CD4-positive, alpha-beta memory T cell (primary cell): ENCODE measurements around the gene THSD7B. TPM values are rescaled to one million over a fixed set of nuclear protein-coding genes. Genes with fewer than 3 reads are reported as not detected.
A peak's percentile ranks its signal among the peaks of the same experiment; 100 is the strongest.

ENCODE experiments used
- CTCF ChIA-PET: fragments of 350-600 bp; sonication (Branson Sonifier 250); formaldehyde crosslinking; loops from one replicate; lab custom pipeline; 2021; ENCODE audit warnings: inconsistent platforms; ENCODE audit not compliant: partially characterized antibody; lab: Charles Lee
- POLR2A ChIA-PET: fragments of 350-600 bp; sonication (Branson Sonifier 250); formaldehyde crosslinking; loops from one replicate; lab custom pipeline; 2021; ENCODE audit not compliant: partially characterized antibody; lab: Charles Lee
- DNase-seq, 5 donors: peaks; one replicate each; pipeline versions ENCODE4 v3.0.0 to v3.0.0-alpha.2; 2020 to 2022; ENCODE audit warnings: mixed read lengths in 1 of 5
- H3K27ac ChIP-seq: one replicate; pipeline ENCODE4 v1.7.0; 2013; ENCODE audit warnings: low read depth, low read length
- H3K27me3 ChIP-seq: 2 replicates; pipeline ENCODE4 v1.7.0; 2013; ENCODE audit warnings: mild to moderate bottlenecking, low read length, moderate library complexity; ENCODE audit not compliant: insufficient read depth
- H3K36me3 ChIP-seq: 2 replicates; pipeline ENCODE4 v1.7.0; 2013; ENCODE audit warnings: mild to moderate bottlenecking, low read length, moderate library complexity; ENCODE audit not compliant: insufficient read depth
- H3K4me1 ChIP-seq: 2 replicates; pipeline ENCODE4 v1.7.0; 2013; ENCODE audit warnings: mild to moderate bottlenecking, low read length, moderate library complexity; ENCODE audit not compliant: insufficient read depth
- H3K4me3 ChIP-seq, 2 donors: one replicate each; pipeline ENCODE4 v1.7.0; 2013; ENCODE audit warnings: low read length in 2 of 2, mild to moderate bottlenecking in 1 of 2
- H3K9me3 ChIP-seq, 2 donors: one replicate each; pipeline ENCODE4 v1.7.0; 2013; ENCODE audit warnings: low read length in 2 of 2, control low read depth in 1 of 2; ENCODE audit not compliant: control insufficient read depth in 1 of 2
- H3K27ac Mint-ChIP-seq, 7 donors: one replicate each; pipeline ENCODE4 v1.8.0; 2020 to 2021; ENCODE audit warnings: mixed read lengths in 7 of 7, mild to moderate bottlenecking in 6 of 7, inconsistent platforms in 3 of 7, moderate library complexity in 3 of 7
- H3K27me3 Mint-ChIP-seq, 2 donors: one replicate each; pipeline ENCODE4 v1.8.0; 2020 to 2021; ENCODE audit warnings: mixed read lengths in 2 of 2
- H3K36me3 Mint-ChIP-seq, 2 donors: one replicate each; pipeline ENCODE4 v1.8.0; 2020 to 2021; ENCODE audit warnings: mixed read lengths in 2 of 2, inconsistent platforms in 1 of 2, mild to moderate bottlenecking in 1 of 2
- H3K4me1 Mint-ChIP-seq, 4 donors: one replicate each; pipeline ENCODE4 v1.8.0; 2020 to 2021; ENCODE audit warnings: mixed read lengths in 4 of 4, mild to moderate bottlenecking in 1 of 4
- H3K4me3 Mint-ChIP-seq, 8 donors: one replicate each; pipeline ENCODE4 v1.8.0; 2020 to 2021; ENCODE audit warnings: mixed read lengths in 8 of 8, mild to moderate bottlenecking in 7 of 8, moderate library complexity in 6 of 8, inconsistent platforms in 3 of 8
- H3K9me3 Mint-ChIP-seq, 8 donors: one replicate each; pipeline ENCODE4 v1.8.0; 2020 to 2021; ENCODE audit warnings: mixed read lengths in 8 of 8, mild to moderate bottlenecking in 5 of 8, inconsistent platforms in 3 of 8, moderate library complexity in 1 of 8
- intact Hi-C: fragments of 100-400 bp; cut with micrococcal nuclease; formaldehyde crosslinking; loops from one replicate; pipeline ENCODE4 v1.15.1; 2023
- polyA plus RNA-seq, 2 donors: library from polyadenylated mRNA; unstranded; fragments of 300-500 nt; fragmentation: Illumina TruSeq; gene quantifications; one replicate each; pipeline ENCODE4 v1.2.3, GENCODE V29; 2021
- total RNA-seq, 2 experiments: library from RNA; stranded (reverse); gene quantifications; one replicate each; pipeline ENCODE4 v1.2.3, GENCODE V29; 2021

The THSD7B gene
- total and polyA plus RNA-seq, 4 experiments from 2014 or later, result not detected

- no peaks in the 10 kb centered on the region for H3K9me3 ChIP-seq
- CTCF ChIA-PET, result no interaction called here
- no peaks in the 10 kb centered on the region for H3K36me3 ChIP-seq
- no peaks in the 10 kb centered on the region for H3K27me3 ChIP-seq
- Mint-ChIP-seq H3K4me3 (no peak overlapping the region), H3K36me3 (no peaks in the 10 kb centered on the region), H3K27ac (peak overlapping the region in 1 of 7 donors; percentile 41), H3K9me3 (peaks cover 0 to 6% (median 0%) of the 10 kb centered on the region in 8 donors), H3K4me1 (no peaks in the 10 kb centered on the region), H3K27me3 (no peaks in the 10 kb centered on the region)
- intact Hi-C loops, result no loop called here
- H3K27ac ChIP-seq, result no peak overlapping the region
- POLR2A ChIA-PET, result no interaction called here
- DNase-seq, result no peak
- no peak overlapping the region for H3K4me3 ChIP-seq
- H3K4me1 ChIP-seq, result no peaks in the 10 kb centered on the region
These were observed 266.4 kb downstream of the THSD7B start for GRCh38 chr2:137031731-137032130.

- H3K9me3 Mint-ChIP-seq, result peaks cover 0 to 6% (median 0%) of the 10 kb centered on the region in 8 donors
- Histone ChIP-seq H3K9me3 (no peaks in the 10 kb centered on the region), H3K36me3 (no peaks in the 10 kb centered on the region), H3K27me3 (no peaks in the 10 kb centered on the region), H3K4me1 (no peaks in the 10 kb centered on the region), H3K27ac (no peak overlapping the region), H3K4me3 (no peak overlapping the region)
- ChIA-PET CTCF (no interaction called here), POLR2A (no interaction called here)
- H3K36me3 Mint-ChIP-seq, result no peaks in the 10 kb centered on the region
- H3K27me3 Mint-ChIP-seq, result peaks cover 0 to 3% of the 10 kb centered on the region in 2 donors
- no peak for DNase-seq
- H3K27ac Mint-ChIP-seq, result no peak overlapping the region
- no peaks in the 10 kb centered on the region for H3K4me1 Mint-ChIP-seq
- intact Hi-C loops, result no loop called here
- H3K4me3 Mint-ChIP-seq, result no peak overlapping the region
These were observed 271.3 kb downstream of the THSD7B start for GRCh38 chr2:137036619-137037018.

- H3K4me1 Mint-ChIP-seq, result no peaks in the 10 kb centered on the region
- CTCF ChIA-PET, result no interaction called here
These were observed 274.3 kb downstream of the THSD7B start for GRCh38 chr2:137039482-137040152.

GRCh38 chr2:137047369-137047768, 282.0 kb downstream of the THSD7B start:
- H3K27me3 Mint-ChIP-seq, result peaks cover 0 to 2% of the 10 kb centered on the region in 2 donors
- H3K36me3 ChIP-seq, result no peaks in the 10 kb centered on the region
- H3K27ac Mint-ChIP-seq, result no peak overlapping the region
- intact Hi-C loops, result no loop called here
- no peak overlapping the region for H3K4me3 Mint-ChIP-seq
- H3K4me3 ChIP-seq, result no peak overlapping the region
- H3K4me1 Mint-ChIP-seq, result no peaks in the 10 kb centered on the region
- no peak overlapping the region for H3K27ac ChIP-seq
- no peak for DNase-seq
- no peaks in the 10 kb centered on the region for H3K27me3 ChIP-seq
- POLR2A ChIA-PET, result no interaction called here
- CTCF ChIA-PET, result no interaction called here
- no peaks in the 10 kb centered on the region for H3K9me3 ChIP-seq
- H3K36me3 Mint-ChIP-seq, result no peaks in the 10 kb centered on the region
- H3K9me3 Mint-ChIP-seq, result peaks cover 0 to 5% (median 0%) of the 10 kb centered on the region in 8 donors
- no peaks in the 10 kb centered on the region for H3K4me1 ChIP-seq

More at GRCh38 chr2:137039482-137040152, 274.3 kb downstream of the THSD7B start:
- Histone ChIP-seq H3K9me3 (no peaks in the 10 kb centered on the region), H3K4me3 (no peak overlapping the region), H3K4me1 (no peaks in the 10 kb centered on the region), H3K27me3 (no peaks in the 10 kb centered on the region), H3K27ac (no peak overlapping the region), H3K36me3 (no peaks in the 10 kb centered on the region)
- H3K27ac Mint-ChIP-seq, result no peak overlapping the region
- no peak for DNase-seq
- intact Hi-C loops, result no loop called here
- POLR2A ChIA-PET, result no interaction called here
- no peak overlapping the region for H3K4me3 Mint-ChIP-seq
- peaks cover 2 to 3% of the 10 kb centered on the region in 2 donors for H3K27me3 Mint-ChIP-seq
- no peaks in the 10 kb centered on the region for H3K36me3 Mint-ChIP-seq
- H3K9me3 Mint-ChIP-seq, result peaks cover 0 to 3% (median 0%) of the 10 kb centered on the region in 8 donors

- no peak overlapping the region for H3K27ac ChIP-seq
- H3K9me3 ChIP-seq, result no peaks in the 10 kb centered on the region
- intact Hi-C loops, result no loop called here
- Mint-ChIP-seq H3K4me3 (no peak overlapping the region), H3K4me1 (no peaks in the 10 kb centered on the region), H3K27me3 (no peaks in the 10 kb centered on the region), H3K9me3 (peaks cover 0 to 2% (median 0%) of the 10 kb centered on the region in 8 donors), H3K36me3 (no peaks in the 10 kb centered on the region), H3K27ac (no peak overlapping the region)
- H3K4me1 ChIP-seq, result no peaks in the 10 kb centered on the region
- DNase-seq, result no peak
- no peaks in the 10 kb centered on the region for H3K36me3 ChIP-seq
- no peak overlapping the region for H3K4me3 ChIP-seq
- ChIA-PET POLR2A (no interaction called here), CTCF (no interaction called here)
- H3K27me3 ChIP-seq, result no peaks in the 10 kb centered on the region
These were observed 283.1 kb downstream of the THSD7B start for GRCh38 chr2:137048455-137048854.

- CTCF ChIA-PET, result no interaction called here
- H3K9me3 Mint-ChIP-seq, result peaks cover 0 to 2% (median 0%) of the 10 kb centered on the region in 8 donors
These were observed 284.2 kb downstream of the THSD7B start for GRCh38 chr2:137049518-137049917.

GRCh38 chr2:137050949-137051348, 285.6 kb downstream of the THSD7B start:
- Mint-ChIP-seq H3K4me3 (no peak overlapping the region), H3K27ac (no peak overlapping the region), H3K9me3 (peaks cover 0 to 3% (median 0%) of the 10 kb centered on the region in 8 donors), H3K27me3 (no peaks in the 10 kb centered on the region), H3K36me3 (no peaks in the 10 kb centered on the region), H3K4me1 (no peaks in the 10 kb centered on the region)
- Histone ChIP-seq H3K4me3 (no peak overlapping the region), H3K27ac (no peak overlapping the region), H3K4me1 (no peaks in the 10 kb centered on the region), H3K27me3 (no peaks in the 10 kb centered on the region), H3K9me3 (no peaks in the 10 kb centered on the region), H3K36me3 (no peaks in the 10 kb centered on the region)
- ChIA-PET POLR2A (no interaction called here), CTCF (no interaction called here)
- intact Hi-C loops, result no loop called here
- no peak for DNase-seq

More at GRCh38 chr2:137049518-137049917, 284.2 kb downstream of the THSD7B start:
- Histone ChIP-seq H3K36me3 (no peaks in the 10 kb centered on the region), H3K4me3 (no peak overlapping the region), H3K27me3 (no peaks in the 10 kb centered on the region), H3K27ac (no peak overlapping the region), H3K9me3 (no peaks in the 10 kb centered on the region), H3K4me1 (no peaks in the 10 kb centered on the region)
- intact Hi-C loops, result no loop called here
- Mint-ChIP-seq H3K4me3 (no peak overlapping the region), H3K36me3 (no peaks in the 10 kb centered on the region), H3K27me3 (no peaks in the 10 kb centered on the region), H3K4me1 (no peaks in the 10 kb centered on the region), H3K27ac (no peak overlapping the region)
- POLR2A ChIA-PET, result no interaction called here
- no peak for DNase-seq
